Stimulated activated memory B cell treated with anti-CD40 and anti-IgM and Interleukin-4, amounts not matched to agents 10 μg/mL and 1 μg/mL and 100 μg/mL, for 72 hours (primary cell): ENCODE results near the gene CKAP2.
"Not testable (repeated sequence)": the region's sequence is repeated elsewhere in the genome, so short reads cannot be mapped to it uniquely, and the experiment has no call there.

ENCODE experiments used
- ATAC-seq: fragments of 150-1000 bp; cut with Tn5 transposase; 2 replicates; pipeline ENCODE4 v1.10.0; 2021
- H3K27ac Mint-ChIP-seq: one replicate; pipeline ENCODE4 v1.8.0; 2022; ENCODE audit warnings: mild to moderate bottlenecking, mixed read lengths
- H3K27me3 Mint-ChIP-seq: one replicate; pipeline ENCODE4 v1.8.0; 2022; ENCODE audit warnings: mixed read lengths
- H3K36me3 Mint-ChIP-seq: one replicate; pipeline ENCODE4 v1.8.0; 2022; ENCODE audit warnings: mixed read lengths
- H3K4me1 Mint-ChIP-seq: one replicate; pipeline ENCODE4 v1.8.0; 2022; ENCODE audit warnings: mixed read lengths
- H3K4me3 Mint-ChIP-seq: one replicate; pipeline ENCODE4 v1.8.0; 2022; ENCODE audit warnings: mild to moderate bottlenecking, moderate library complexity, mixed read lengths
- H3K9me3 Mint-ChIP-seq: one replicate; pipeline ENCODE4 v1.8.0; 2022; ENCODE audit warnings: mixed read lengths

The CKAP2 gene

GRCh38 chr13:52447815-52448552, 7.3 kb upstream of the CKAP2 start:
- H3K27ac Mint-ChIP-seq, result no peak overlapping the region
- H3K27me3 Mint-ChIP-seq, result no peaks in the 10 kb centered on the region
- no peaks in the 10 kb centered on the region for H3K9me3 Mint-ChIP-seq
- ATAC-seq, result no peak
- H3K36me3 Mint-ChIP-seq, result no peaks in the 10 kb centered on the region
- peaks cover 29% of the 10 kb centered on the region for H3K4me1 Mint-ChIP-seq
- no peak overlapping the region for H3K4me3 Mint-ChIP-seq

- ATAC-seq, result no peak
- Mint-ChIP-seq H3K27ac (peak overlapping the region; percentile 96), H3K36me3 (no peaks in the 10 kb centered on the region), H3K4me3 (peak overlapping the region; percentile 95), H3K27me3 (no peaks in the 10 kb centered on the region), H3K4me1 (peaks cover 39% of the 10 kb centered on the region), H3K9me3 (no peaks in the 10 kb centered on the region)
Observed at GRCh38 chr13:52449331-52450011, 5.8 kb upstream of the CKAP2 start.

GRCh38 chr13:52450012-52450792, 5.1 kb upstream of the CKAP2 start, which contains the start of gene VPS36:
Gene VPS36, minus strand, starts transcription at chr13:52450634. Its CDS starts 40 bp downstream, at chr13:52450594.
- Mint-ChIP-seq H3K27me3 (no peaks in the 10 kb centered on the region), H3K36me3 (no peaks in the 10 kb centered on the region), H3K4me1 (peaks cover 41% of the 10 kb centered on the region), H3K27ac (peak within 1 kb of the TSS; percentile 96), H3K4me3 (peak within 1 kb of the TSS; percentile 95), H3K9me3 (no peaks in the 10 kb centered on the region)
- ATAC-seq, result peak; percentile 89

- ATAC-seq, result no peak
- H3K4me1 Mint-ChIP-seq, result peaks cover 41% of the 10 kb centered on the region
- H3K27ac Mint-ChIP-seq, result peak overlapping the region; percentile 96
- peak overlapping the region; percentile 95 for H3K4me3 Mint-ChIP-seq
- no peaks in the 10 kb centered on the region for H3K36me3 Mint-ChIP-seq
- no peaks in the 10 kb centered on the region for H3K9me3 Mint-ChIP-seq
- no peaks in the 10 kb centered on the region for H3K27me3 Mint-ChIP-seq
Observed at GRCh38 chr13:52450793-52451116, 4.5 kb upstream of the CKAP2 start.

- Mint-ChIP-seq H3K4me1 (peaks cover 45% of the 10 kb centered on the region), H3K27me3 (no peaks in the 10 kb centered on the region), H3K9me3 (no peaks in the 10 kb centered on the region), H3K4me3 (peak overlapping the region; percentile 18), H3K36me3 (no peaks in the 10 kb centered on the region), H3K27ac (peak overlapping the region; percentile 96)
- ATAC-seq, result no peak
Observed at GRCh38 chr13:52451135-52451804, 4.0 kb upstream of the CKAP2 start.

- peaks cover 46% of the 10 kb centered on the region for H3K4me1 Mint-ChIP-seq
- H3K27ac Mint-ChIP-seq, result no peak overlapping the region
- no peaks in the 10 kb centered on the region for H3K36me3 Mint-ChIP-seq
- ATAC-seq, result no peak
- H3K9me3 Mint-ChIP-seq, result no peaks in the 10 kb centered on the region
- H3K4me3 Mint-ChIP-seq, result no peak overlapping the region
- H3K27me3 Mint-ChIP-seq, result no peaks in the 10 kb centered on the region
Observed at GRCh38 chr13:52452470-52452869, 2.8 kb upstream of the CKAP2 start.

- no peaks in the 10 kb centered on the region for H3K9me3 Mint-ChIP-seq
- peak; percentile 38 for ATAC-seq
- peaks cover 28% of the 10 kb centered on the region for H3K4me1 Mint-ChIP-seq
- peak overlapping the region; percentile 91 for H3K4me3 Mint-ChIP-seq
- peak overlapping the region; percentile 91 for H3K27ac Mint-ChIP-seq
- no peaks in the 10 kb centered on the region for H3K27me3 Mint-ChIP-seq
- peaks cover 6% of the 10 kb centered on the region for H3K36me3 Mint-ChIP-seq
Observed at GRCh38 chr13:52454459-52454819, 839 bp upstream of the CKAP2 start.

- ATAC-seq, result peak; percentile 73
- no peaks in the 10 kb centered on the region for H3K27me3 Mint-ChIP-seq
- H3K36me3 Mint-ChIP-seq, result peaks cover 8% of the 10 kb centered on the region
- no peaks in the 10 kb centered on the region for H3K9me3 Mint-ChIP-seq
- H3K27ac Mint-ChIP-seq, result peak overlapping the region; percentile 91
- H3K4me1 Mint-ChIP-seq, result peaks cover 24% of the 10 kb centered on the region
- H3K4me3 Mint-ChIP-seq, result peak overlapping the region; percentile 91
Observed at GRCh38 chr13:52455677-52456041, 381 bp downstream of the CKAP2 start.

GRCh38 chr13:52459668-52460067, 4.4 kb downstream of the CKAP2 start:
- no peak overlapping the region for H3K27ac Mint-ChIP-seq

GRCh38 chr13:52461265-52461664, 6.0 kb downstream of the CKAP2 start:
- no peaks in the 10 kb centered on the region for H3K27me3 Mint-ChIP-seq
- H3K36me3 Mint-ChIP-seq, result peaks cover 28% of the 10 kb centered on the region
- no peak for ATAC-seq
- no peaks in the 10 kb centered on the region for H3K9me3 Mint-ChIP-seq
- peaks cover 13% of the 10 kb centered on the region for H3K4me1 Mint-ChIP-seq
- no peak overlapping the region for H3K27ac Mint-ChIP-seq
- H3K4me3 Mint-ChIP-seq, result no peak overlapping the region

More at GRCh38 chr13:52459668-52460067, 4.4 kb downstream of the CKAP2 start:
- no peak for ATAC-seq
- Mint-ChIP-seq H3K27me3 (no peaks in the 10 kb centered on the region), H3K4me3 (no peak overlapping the region), H3K4me1 (peaks cover 18% of the 10 kb centered on the region), H3K36me3 (peaks cover 26% of the 10 kb centered on the region), H3K9me3 (no peaks in the 10 kb centered on the region)

- no peaks in the 10 kb centered on the region for H3K27me3 Mint-ChIP-seq
- no peak overlapping the region for H3K27ac Mint-ChIP-seq
- H3K36me3 Mint-ChIP-seq, result peaks cover 48% of the 10 kb centered on the region
- peaks cover 12% of the 10 kb centered on the region for H3K4me1 Mint-ChIP-seq
- H3K9me3 Mint-ChIP-seq, result peaks cover 2% of the 10 kb centered on the region
- no peak overlapping the region for H3K4me3 Mint-ChIP-seq
- no peak for ATAC-seq
Observed at GRCh38 chr13:52463526-52463925, 8.2 kb downstream of the CKAP2 start.

GRCh38 chr13:52468487-52468886, 13.2 kb downstream of the CKAP2 start:
- H3K27me3 Mint-ChIP-seq, H3K4me1 Mint-ChIP-seq, H3K4me3 Mint-ChIP-seq, ATAC-seq, H3K27ac Mint-ChIP-seq, H3K9me3 Mint-ChIP-seq: not testable (repeated sequence)
- peaks cover 60% of the 10 kb centered on the region for H3K36me3 Mint-ChIP-seq

GRCh38 chr13:52480677-52481428, 25.6 kb downstream of the CKAP2 start:
- H3K27ac Mint-ChIP-seq, H3K4me3 Mint-ChIP-seq, ATAC-seq, H3K27me3 Mint-ChIP-seq, H3K9me3 Mint-ChIP-seq, H3K4me1 Mint-ChIP-seq: not testable (repeated sequence)
- peaks cover 12% of the 10 kb centered on the region for H3K36me3 Mint-ChIP-seq

- not testable (repeated sequence) for H3K36me3 Mint-ChIP-seq, ATAC-seq, H3K9me3 Mint-ChIP-seq, H3K27me3 Mint-ChIP-seq, H3K4me3 Mint-ChIP-seq, H3K27ac Mint-ChIP-seq, H3K4me1 Mint-ChIP-seq
Observed at GRCh38 chr13:52487078-52487477, 31.8 kb downstream of the CKAP2 start.
